AG04450 (cell line): ENCODE results near the gene CRACR2A. TPM values are rescaled to one million over a fixed set of nuclear protein-coding genes. Genes with fewer than 3 reads are reported as not detected.

Experiments used
- CTCF ChIA-PET: fragments of 300-600, 350-600 bp; formaldehyde crosslinking; extraction: SDS; loops from one replicate; lab custom pipeline; 2022; ENCODE audit warnings: antibody characterized with exemption, inconsistent platforms; lab: Charles Lee
- POLR2A ChIA-PET: fragments of 350-600 bp; formaldehyde crosslinking; extraction: SDS; loops from one replicate; lab custom pipeline; 2021; ENCODE audit warnings: antibody characterized with exemption, inconsistent platforms; lab: Yijun Ruan, JAX
- DNase-seq: peaks from one replicate; pipeline ENCODE4 v3.0.0-alpha.2; 2011; ENCODE audit warnings: low read depth, low spot score
- H3K27ac ChIP-seq: one replicate; pipeline ENCODE4 v1.5.1; 2012; ENCODE audit warnings: low read depth, low read length, control low read depth
- H3K27me3 ChIP-seq: one replicate; pipeline ENCODE4 v1.6.0; 2012; ENCODE audit warnings: low read length; ENCODE audit not compliant: control insufficient read depth, insufficient read depth
- H3K4me3 ChIP-seq: 2 replicates; pipeline ENCODE4 v1.5.1; 2011; ENCODE audit warnings: mild to moderate bottlenecking, low read depth, low read length, control low read depth
- H3K9me3 ChIP-seq: 2 replicates; pipeline ENCODE4 v1.5.1; 2012; ENCODE audit warnings: low read length; ENCODE audit not compliant: control insufficient read depth, insufficient read depth
- polyA plus RNA-seq: library from polyadenylated mRNA; depleted of rRNA; stranded (reverse); fragments of >200 nt; gene quantifications from 2 replicates; pipeline ENCODE4 v1.2.3, GENCODE V29; 2011
- TF ChIP-seq, protein P1 (sequence below): IDR thresholded peaks from 2 replicates; pipeline ENCODE4 v1.5.1; 2011; ENCODE audit warnings: low read depth, low read length, control low read depth, inconsistent platforms

The CRACR2A gene
- polyA plus RNA-seq, 1 experiment, result 1.1 TPM

DNA sequence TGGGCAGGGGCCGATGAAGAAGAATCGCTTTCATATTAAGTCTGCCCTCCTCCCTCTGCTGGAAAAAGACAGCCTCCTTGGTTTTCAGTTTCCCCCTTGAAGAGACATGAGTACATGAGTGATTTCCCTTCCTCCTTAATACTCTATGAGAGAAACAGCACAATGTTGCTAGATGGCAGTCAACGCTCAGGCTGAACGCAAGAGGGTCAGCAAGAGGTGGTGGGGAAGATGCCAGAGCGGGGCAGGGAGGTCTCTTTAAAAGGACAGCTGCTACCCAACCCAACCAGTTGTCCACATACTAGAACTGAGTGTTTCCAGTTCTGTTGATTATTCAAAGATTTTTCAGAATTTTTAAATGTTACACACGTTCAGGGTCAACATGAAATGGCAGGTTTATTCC, 22.8 kb downstream of the CRACR2A start:
- POLR2A ChIA-PET, result no interaction called here
- no peak for DNase-seq
- H3K27ac ChIP-seq, result no peak overlapping the region
- H3K9me3 ChIP-seq, result no peaks in the 10 kb centered on the region
- no peak overlapping the region for H3K4me3 ChIP-seq
- CTCF ChIA-PET, result no interaction called here
- peaks cover 8% of the 10 kb centered on the region for H3K27me3 ChIP-seq
- TF ChIP-seq, protein P1, sequence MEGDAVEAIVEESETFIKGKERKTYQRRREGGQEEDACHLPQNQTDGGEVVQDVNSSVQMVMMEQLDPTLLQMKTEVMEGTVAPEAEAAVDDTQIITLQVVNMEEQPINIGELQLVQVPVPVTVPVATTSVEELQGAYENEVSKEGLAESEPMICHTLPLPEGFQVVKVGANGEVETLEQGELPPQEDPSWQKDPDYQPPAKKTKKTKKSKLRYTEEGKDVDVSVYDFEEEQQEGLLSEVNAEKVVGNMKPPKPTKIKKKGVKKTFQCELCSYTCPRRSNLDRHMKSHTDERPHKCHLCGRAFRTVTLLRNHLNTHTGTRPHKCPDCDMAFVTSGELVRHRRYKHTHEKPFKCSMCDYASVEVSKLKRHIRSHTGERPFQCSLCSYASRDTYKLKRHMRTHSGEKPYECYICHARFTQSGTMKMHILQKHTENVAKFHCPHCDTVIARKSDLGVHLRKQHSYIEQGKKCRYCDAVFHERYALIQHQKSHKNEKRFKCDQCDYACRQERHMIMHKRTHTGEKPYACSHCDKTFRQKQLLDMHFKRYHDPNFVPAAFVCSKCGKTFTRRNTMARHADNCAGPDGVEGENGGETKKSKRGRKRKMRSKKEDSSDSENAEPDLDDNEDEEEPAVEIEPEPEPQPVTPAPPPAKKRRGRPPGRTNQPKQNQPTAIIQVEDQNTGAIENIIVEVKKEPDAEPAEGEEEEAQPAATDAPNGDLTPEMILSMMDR, result no peak

DNA sequence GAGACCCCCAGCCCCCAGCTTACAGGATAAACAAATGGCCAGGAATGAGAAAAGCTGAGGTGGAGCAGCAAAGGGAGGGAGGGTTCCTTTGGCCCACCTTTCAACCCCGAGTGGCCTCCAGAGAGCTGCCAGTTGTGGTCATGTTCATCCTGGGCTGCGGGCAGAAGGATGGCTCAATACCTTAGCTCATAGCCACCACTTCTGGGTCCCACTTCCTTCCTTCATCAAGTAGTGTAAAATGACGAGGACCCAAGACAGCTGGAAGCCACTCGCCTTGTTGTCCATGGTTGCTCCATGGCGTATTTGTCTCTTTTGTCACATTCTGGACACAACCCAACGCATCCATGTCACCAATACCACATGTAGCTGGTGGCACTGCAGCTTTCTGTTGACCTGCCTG, 24.2 kb downstream of the CRACR2A start:
- TF ChIP-seq, protein P1, result no peak
- ChIA-PET CTCF (no interaction called here), POLR2A (no interaction called here)
- H3K9me3 ChIP-seq, result no peaks in the 10 kb centered on the region
- peaks cover 11% of the 10 kb centered on the region for H3K27me3 ChIP-seq
- no peak overlapping the region for H3K4me3 ChIP-seq
- no peak for DNase-seq
- no peak overlapping the region for H3K27ac ChIP-seq

DNA sequence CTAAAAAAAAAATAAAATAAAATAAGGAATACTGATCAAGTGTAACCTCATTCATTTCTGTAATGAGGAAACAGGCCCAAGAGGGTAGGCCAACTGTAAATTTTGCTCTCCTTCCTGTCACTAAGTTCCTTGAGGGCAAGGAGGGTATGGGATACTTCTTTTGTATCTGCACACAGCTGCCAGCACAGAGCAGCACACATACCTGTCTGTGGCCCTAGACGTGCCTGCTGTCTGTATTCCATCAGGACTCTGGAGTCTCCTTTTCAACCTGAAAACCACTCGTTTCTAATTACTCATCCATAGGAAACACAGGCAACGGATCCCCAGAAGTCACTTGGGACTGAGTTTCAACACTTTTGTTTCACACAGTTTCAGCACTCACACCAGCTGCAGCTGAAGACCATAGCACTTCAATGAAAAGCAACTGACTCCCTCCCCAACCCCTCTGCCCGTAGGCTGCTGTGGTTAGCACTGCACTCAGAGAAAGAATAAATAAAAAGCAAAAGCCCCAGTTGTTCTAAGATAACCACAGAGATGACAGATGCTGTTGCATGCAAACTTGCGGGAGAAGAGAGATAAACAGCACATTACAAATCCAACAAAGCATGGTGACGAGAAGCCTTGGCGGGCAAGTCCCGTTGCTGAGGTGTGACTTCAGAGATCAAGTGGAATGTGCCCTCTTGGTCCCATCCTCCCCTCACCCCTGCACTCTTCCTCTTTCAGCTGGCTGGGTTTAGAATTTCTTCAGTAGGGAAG, 24.9 kb downstream of the CRACR2A start:
- peak; percentile 15 for DNase-seq
- Histone ChIP-seq H3K27ac (no peak overlapping the region), H3K9me3 (no peaks in the 10 kb centered on the region), H3K4me3 (no peak overlapping the region), H3K27me3 (peaks cover 11% of the 10 kb centered on the region)
- POLR2A ChIA-PET, result no interaction called here
- CTCF ChIA-PET, result no interaction called here
- TF ChIP-seq, protein P1, result no peak

DNA sequence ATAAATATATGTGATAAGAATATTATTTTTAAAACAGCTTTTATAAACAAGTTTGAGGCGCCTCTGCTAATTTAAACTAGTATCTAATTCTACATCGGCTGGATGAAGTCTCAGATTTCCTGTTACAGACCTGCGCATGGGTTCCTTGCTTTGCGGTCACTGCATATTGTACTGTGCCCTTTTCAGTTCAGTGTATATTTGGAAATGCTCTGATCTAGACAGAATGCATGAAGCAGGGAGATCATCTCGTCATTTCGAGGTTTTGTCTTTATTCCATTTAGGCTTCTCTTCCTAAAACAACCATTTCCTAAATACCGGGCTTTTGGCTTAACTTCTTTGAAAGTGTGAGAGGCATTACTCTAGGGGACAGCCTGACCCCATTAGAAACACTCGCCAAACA, 25.6 kb downstream of the CRACR2A start:
- Histone ChIP-seq H3K4me3 (no peak overlapping the region), H3K9me3 (no peaks in the 10 kb centered on the region), H3K27ac (no peak overlapping the region), H3K27me3 (peaks cover 11% of the 10 kb centered on the region)
- POLR2A ChIA-PET, result no interaction called here
- CTCF ChIA-PET, result no interaction called here
- DNase-seq, result no peak
- TF ChIP-seq, protein P1, result no peak

DNA sequence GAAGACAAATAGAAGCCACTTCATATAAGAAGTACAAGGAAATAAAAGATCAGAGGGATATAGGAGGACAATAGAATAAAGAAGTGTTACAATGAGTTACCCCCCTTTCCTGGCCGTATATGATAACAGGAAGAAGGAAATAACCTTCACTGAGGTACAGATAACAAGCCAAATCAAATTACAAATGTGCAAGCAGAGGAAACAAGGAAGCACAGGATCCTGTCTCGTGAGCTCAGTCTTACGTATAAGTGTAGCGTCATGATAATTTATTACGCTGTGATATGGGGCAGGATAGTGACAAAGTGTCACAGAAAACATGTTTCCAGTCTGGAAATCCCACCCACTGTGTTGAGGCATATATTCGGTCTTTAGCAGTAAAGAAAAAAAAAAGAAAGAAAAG, 26.5 kb downstream of the CRACR2A start:
- POLR2A ChIA-PET, result no interaction called here
- DNase-seq, result no peak
- CTCF ChIA-PET, result interaction anchor here (0.6 to 1.1 kb wide), 4 partner anchors 17 to 1128 kb away, joined by 3 to 9 read pairs (median 3); no protein-coding TSS in a partner anchor
- Histone ChIP-seq H3K27me3 (peaks cover 11% of the 10 kb centered on the region), H3K27ac (no peak overlapping the region), H3K4me3 (no peak overlapping the region), H3K9me3 (no peaks in the 10 kb centered on the region)
- TF ChIP-seq, protein P1, result no peak
